GM12878 (cell line): Measurements from ENCODE around the gene PRR5L. TPM values are rescaled to one million over a fixed set of nuclear protein-coding genes. Genes with fewer than 3 reads are reported as not detected.

Experiments
- ATAC-seq: fragments of 200-7000 bp; cut with Tn5 transposase; 3 replicates; pipeline ENCODE4 v1.9.1; 2020; ENCODE audit warnings: mild to moderate bottlenecking, moderate library complexity
- BruUV-seq: library from RNA; stranded (reverse); fragments of 400-500 nt; replicated peaks from 2 replicates; lab custom pipeline; 2021; lab: Mats Ljungman, UMichigan
- CTCF ChIA-PET: fragments of 300-600 bp; sonication (Branson Sonifier 250); formaldehyde crosslinking; extraction: SDS; loops from one replicate; lab custom pipeline; 2021; ENCODE audit warnings: inconsistent platforms; lab: Yijun Ruan, JAX
- POLR2A ChIA-PET: fragments of 350-600 bp; formaldehyde crosslinking; extraction: SDS; loops from one replicate; lab custom pipeline; 2021; ENCODE audit warnings: inconsistent platforms; lab: Charles Lee
- RAD21 ChIA-PET: fragments of 300-600 bp; sonication (Branson Sonifier 250); formaldehyde crosslinking; loops from one replicate; lab custom pipeline; 2023; ENCODE audit warnings: antibody characterized with exemption; ENCODE audit not compliant: unreplicated experiment; lab: Charles Lee
- SMC1A ChIA-PET: fragments of 300-600 bp; sonication (Branson Sonifier 250); formaldehyde crosslinking; loops from one replicate; lab custom pipeline; 2023; ENCODE audit not compliant: unreplicated experiment, uncharacterized antibody; lab: Charles Lee
- DNase-seq: peaks from one replicate; pipeline ENCODE4 v3.0.0-alpha.2; 2011; ENCODE audit warnings: low read depth, low spot score
- FAIRE-seq: peaks from 3 replicates; lab custom pipeline; 2011; peaks lifted over from hg19 to GRCh38; lab: Jason Lieb, UNC
- H2AFZ ChIP-seq: 2 replicates; pipeline ENCODE4 v1.6.0; 2011; ENCODE audit warnings: low read depth, low read length, control low read depth; ENCODE audit not compliant: control insufficient read depth
- H3K27ac ChIP-seq: 2 replicates; pipeline ENCODE4 v1.5.1; 2011; ENCODE audit warnings: control low read depth; ENCODE audit not compliant: control insufficient read depth, insufficient read depth
- H3K27me3 ChIP-seq, 2 experiments: replicated peaks in 1 of 2; 2 replicates each; pipeline versions ENCODE4 v1.6.0 to v1.6.1; 2011; ENCODE audit warnings: low read length in 1 of 2; ENCODE audit not compliant: control insufficient read depth in 2 of 2, insufficient read depth in 2 of 2
- H3K36me3 ChIP-seq, 2 experiments: 2 replicates each; pipeline ENCODE4 v1.5.1; 2011; ENCODE audit warnings: low read length in 1 of 2; ENCODE audit not compliant: control insufficient read depth in 2 of 2, insufficient read depth in 2 of 2
- H3K4me1 ChIP-seq: 2 replicates; pipeline ENCODE4 v1.6.1; 2011; ENCODE audit warnings: mild to moderate bottlenecking, low read length, moderate library complexity, mixed read lengths; ENCODE audit not compliant: control insufficient read depth, insufficient read depth
- H3K4me2 ChIP-seq: 2 replicates; pipeline ENCODE4 v1.6.0; 2011; ENCODE audit warnings: control low read depth; ENCODE audit not compliant: control insufficient read depth, insufficient read depth
- H3K4me3 ChIP-seq: fragments of 200-600 bp; sonication (generic); 2 replicates; pipeline ENCODE4 v1.5.1; 2016
- H3K79me2 ChIP-seq: 2 replicates; pipeline ENCODE4 v1.6.0; 2011; ENCODE audit warnings: low read length; ENCODE audit not compliant: control insufficient read depth, insufficient read depth
- H3K9ac ChIP-seq: 2 replicates; pipeline ENCODE4 v1.8.0; 2011; ENCODE audit warnings: low read length, control low read depth, mixed read lengths; ENCODE audit not compliant: control insufficient read depth, insufficient read depth
- H3K9me3 ChIP-seq: replicated peaks from 3 replicates; pipeline ENCODE4 v1.5.1; 2011; ENCODE audit warnings: mild to moderate bottlenecking, low read length; ENCODE audit not compliant: control insufficient read depth, insufficient read depth
- H4K20me1 ChIP-seq: 2 replicates; pipeline ENCODE4 v1.6.0; 2011; ENCODE audit not compliant: control insufficient read depth, insufficient read depth
- CEBPZ ChIP-seq: fragments of 150-350 bp; IDR thresholded peaks from 2 replicates; pipeline ENCODE4 v1.6.1; 2016; ENCODE audit warnings: low read depth, low read length
- CHD1 ChIP-seq: IDR thresholded peaks from 2 replicates; pipeline ENCODE4 v1.6.1; 2012; ENCODE audit warnings: low read depth, low read length, improper control_type of control experiment
- HCFC1 ChIP-seq: fragments of 150-350 bp; IDR thresholded peaks from 2 replicates; pipeline ENCODE4 v1.6.1; 2014; ENCODE audit warnings: low read length
- HDGF ChIP-seq: fragments of 450-650 bp; IDR thresholded peaks from 2 replicates; pipeline ENCODE4 v1.6.1; 2016; ENCODE audit warnings: antibody characterized with exemption
- RBBP5 ChIP-seq: fragments of 200-600 bp; sonication (generic); conservative IDR thresholded peaks from 2 replicates; pipeline ENCODE4 v1.6.1; 2016
- SMAD5 ChIP-seq: IDR thresholded peaks from 2 replicates; pipeline ENCODE4 v1.6.1; 2016; ENCODE audit warnings: antibody characterized with exemption, low read depth
- ZBTB33 ChIP-seq: fragments of 450-650 bp; IDR thresholded peaks from 2 replicates; pipeline ENCODE4 v1.6.1; 2017; ENCODE audit warnings: mild to moderate bottlenecking
- WGBS: methylation state at CpG from one replicate; pipeline ENCODE4 v1.1.6; 2016; ENCODE audit warnings: low lambda C conversion rate; ENCODE audit not compliant: insufficient replicate concordance, insufficient coverage; ENCODE audit errors: missing lambda C conversion rate; 5-methylcytosine and 5-hydroxymethylcytosine counted together
- in situ Hi-C: fragments of 300-500 bp; cut with MboI; formaldehyde crosslinking; loops from 9 replicates; pipeline ENCODE4 v1.14.3; 2018; ENCODE audit warnings: mixed read lengths
- intact Hi-C: fragments of 100-400 bp; cut with micrococcal nuclease; formaldehyde crosslinking; loops from one replicate; pipeline ENCODE4 v1.14.2; 2022; ENCODE audit not compliant: unreplicated experiment
- polyA plus RNA-seq, 11 experiments: library from polyadenylated mRNA; depleted of rRNA in 4 of 11; unstranded in 6 of 11; stranded (reverse) in 5 of 11; fragments of >200 nt; fragmentation: Nextera tagmentation in 4 of 11; fragmentation: Illumina TruSeq in 1 of 11; extraction: Ambion mirVana in 4 of 11; extraction: Trizol in 1 of 11; gene quantifications; 1 replicate in 1 of 11; 2 replicates in 10 of 11; pipeline versions ENCODE4 v1.2.1 to v1.2.3, GENCODE V29; 2011 to 2016; ENCODE audit warnings: inconsistent platforms in 2 of 11, missing spikeins in 2 of 11, low read depth in 1 of 11
- total RNA-seq, 4 experiments: library from RNA; depleted of rRNA in 3 of 4; stranded (reverse); fragments of >200 nt in 3 of 4; fragmentation: Illumina TruSeq in 1 of 4; extraction: Trizol in 1 of 4; gene quantifications; 2 replicates each; pipeline versions ENCODE4 v1.2.1 to v1.2.3, GENCODE V29; 2013 to 2021

Gene PRR5L
- total and polyA plus RNA-seq, 10 of the 15 experiments (the other 5 are each of a cell fraction or from before 2014, with no cell fraction given), result 0.11 to 4.2 (median 0.67) TPM; not detected in 1

GRCh38 chr11:36345084-36345511 is 49.0 kb downstream of the PRR5L start (continued):
- no peak for TF ChIP-seq CEBPZ
- no peak for TF ChIP-seq CHD1
- TF ChIP-seq HCFC1, result no peak
- TF ChIP-seq ZBTB33, result no peak
- no peak for TF ChIP-seq RBBP5
- TF ChIP-seq, all 136 proteins: peak for 0

- 53% methylated on average over 7 of the region's 7 CpGs for WGBS
- H3K4me3 ChIP-seq, result no peak overlapping the region
- FAIRE-seq (no peak), DNase-seq (no peak), ATAC-seq (no peak)
- H3K79me2 ChIP-seq, result no peaks in the 10 kb centered on the region
- no peaks in the 10 kb centered on the region for H4K20me1 ChIP-seq
- H3K9ac ChIP-seq, result no peak overlapping the region
- ChIA-PET SMC1A (no interaction called here), RAD21 (interaction anchor here (1.3 kb wide), 1 partner anchor 30 kb away, joined by 3 read pairs; no protein-coding TSS in a partner anchor), CTCF (interaction anchor here (0.8 to 1.7 kb wide), 2 partner anchors 12 to 133 kb away, joined by 3 to 4 read pairs; no protein-coding TSS in a partner anchor), POLR2A (no interaction called here)
- no peak overlapping the region for H2AFZ ChIP-seq
- H3K4me2 ChIP-seq, result no peak overlapping the region
- no peak overlapping the region for H3K27ac ChIP-seq
- H3K27me3 ChIP-seq, result no peaks in the 10 kb centered on the region; a peak in 1 of 4 replicates
- H3K4me1 ChIP-seq, result no peaks in the 10 kb centered on the region; the same call in 1 of the 2 replicates
- H3K36me3 ChIP-seq, result no peaks in the 10 kb centered on the region
- TF ChIP-seq HDGF (no peak), SMAD5 (no peak)
- in situ Hi-C loops (no loop called here), intact Hi-C loops (no loop called here)
- no peaks in the 10 kb centered on the region for H3K9me3 ChIP-seq
- no TSS peak for BruUV-seq
These were observed 49.5 kb downstream of the PRR5L start for GRCh38 chr11:36345535-36346141.
